Liver (tissue), 9 donors: ENCODE results near the gene FAM78B. TPM values are rescaled to one million over a fixed set of nuclear protein-coding genes. Genes with fewer than 3 reads are reported as not detected.

Source experiments
- DNase-seq: peaks from one replicate; pipeline ENCODE4 v3.0.0-alpha.2; 2017; ENCODE audit warnings: low spot score
- H3K27ac ChIP-seq, 2 donors: one replicate each; pipeline ENCODE4 v1.7.0; 2013; ENCODE audit warnings: inconsistent platforms in 2 of 2, low read length in 2 of 2, control low read depth in 1 of 2, low read depth in 1 of 2, mild to moderate bottlenecking in 1 of 2
- H3K27me3 ChIP-seq, 4 donors: one replicate each; pipeline versions ENCODE4 v1.6.1 to v1.7.0; 2013; ENCODE audit warnings: low read length in 3 of 4, inconsistent platforms in 1 of 4, mild to moderate bottlenecking in 1 of 4, moderate library complexity in 1 of 4; ENCODE audit not compliant: control insufficient read depth in 4 of 4, insufficient read depth in 4 of 4
- H3K36me3 ChIP-seq, 4 donors: one replicate each; pipeline versions ENCODE4 v1.6.1 to v1.7.0; 2013; ENCODE audit warnings: low read length in 3 of 4, mild to moderate bottlenecking in 3 of 4, low read depth in 1 of 4, moderate library complexity in 1 of 4; ENCODE audit not compliant: control insufficient read depth in 4 of 4, insufficient read depth in 3 of 4
- H3K4me1 ChIP-seq, 4 donors: one replicate each; pipeline versions ENCODE4 v1.6.1 to v1.7.0; 2013; ENCODE audit warnings: low read length in 3 of 4, mild to moderate bottlenecking in 3 of 4, moderate library complexity in 1 of 4; ENCODE audit not compliant: control insufficient read depth in 4 of 4, insufficient read depth in 4 of 4
- H3K4me3 ChIP-seq, 3 donors: one replicate each; pipeline versions ENCODE4 v1.6.1 to v1.7.0; 2013; ENCODE audit warnings: low read length in 3 of 3, control low read depth in 1 of 3, low read depth in 1 of 3, mild to moderate bottlenecking in 1 of 3
- H3K9ac ChIP-seq, 2 donors: one replicate each; pipeline ENCODE4 v1.7.0; 2013; ENCODE audit warnings: low read length in 2 of 2, mild to moderate bottlenecking in 2 of 2, moderate library complexity in 2 of 2, control low read depth in 1 of 2, low read depth in 1 of 2
- H3K9me3 ChIP-seq, 4 donors: one replicate each; pipeline versions ENCODE4 v1.6.1 to v1.7.0; 2013; ENCODE audit warnings: low read length in 3 of 4; ENCODE audit not compliant: control insufficient read depth in 4 of 4
- ATF3 ChIP-seq: IDR thresholded peaks from 2 replicates; pipeline ENCODE4 v1.6.1; 2016; ENCODE audit warnings: antibody characterized with exemption
- CTCF ChIP-seq: fragments of 150-350 bp; IDR thresholded peaks from 2 replicates; pipeline ENCODE4 v1.5.1; 2017; ENCODE audit warnings: improper control_type of control experiment, low read depth, low read length; ENCODE audit not compliant: missing input control
- EGR1 ChIP-seq, 2 donors: IDR thresholded peaks; 2 replicates each; pipeline ENCODE4 v1.6.1; 2016 to 2018; ENCODE audit warnings: antibody characterized with exemption in 2 of 2, low read depth in 2 of 2
- FOXA1 ChIP-seq: IDR thresholded peaks from 2 replicates; pipeline ENCODE4 v1.6.1; 2016; ENCODE audit warnings: antibody characterized with exemption
- FOXA2 ChIP-seq: IDR thresholded peaks from 2 replicates; pipeline ENCODE4 v1.6.1; 2016; ENCODE audit warnings: antibody characterized with exemption
- GABPA ChIP-seq, 2 donors: IDR thresholded peaks in 1 of 2; conservative IDR thresholded peaks in 1 of 2; 2 replicates each; pipeline ENCODE4 v1.6.1; 2016; ENCODE audit warnings: antibody characterized with exemption in 2 of 2, mild to moderate bottlenecking in 1 of 2, moderate library complexity in 1 of 2
- HNF4A ChIP-seq, 2 donors: conservative IDR thresholded peaks; 2 replicates each; pipeline ENCODE4 v1.6.1; 2016; ENCODE audit warnings: antibody characterized with exemption in 2 of 2, mild to moderate bottlenecking in 2 of 2
- HNF4G ChIP-seq: IDR thresholded peaks from 2 replicates; pipeline ENCODE4 v1.6.1; 2016; ENCODE audit warnings: antibody characterized with exemption
- JUND ChIP-seq, 2 donors: IDR thresholded peaks; 2 replicates each; pipeline ENCODE4 v1.6.1; 2016; ENCODE audit warnings: antibody characterized with exemption in 2 of 2
- MAX ChIP-seq: IDR thresholded peaks from 2 replicates; pipeline ENCODE4 v1.6.1; 2016; ENCODE audit warnings: antibody characterized with exemption
- NR2F2 ChIP-seq: IDR thresholded peaks from 2 replicates; pipeline ENCODE4 v1.6.1; 2016; ENCODE audit warnings: antibody characterized with exemption
- RAD21 ChIP-seq, 2 donors: IDR thresholded peaks; 2 replicates each; pipeline ENCODE4 v1.6.1; 2016; ENCODE audit warnings: antibody characterized with exemption in 2 of 2, mild to moderate bottlenecking in 2 of 2
- REST ChIP-seq: IDR thresholded peaks from 2 replicates; pipeline ENCODE4 v1.6.1; 2016; ENCODE audit warnings: antibody characterized with exemption, mild to moderate bottlenecking
- RXRA ChIP-seq, 2 donors: IDR thresholded peaks; 2 replicates each; pipeline ENCODE4 v1.6.1; 2017 to 2018; ENCODE audit warnings: antibody characterized with exemption in 2 of 2, mild to moderate bottlenecking in 1 of 2
- SP1 ChIP-seq: IDR thresholded peaks from 2 replicates; pipeline ENCODE4 v1.6.1; 2018; ENCODE audit warnings: antibody characterized with exemption, mild to moderate bottlenecking
- TAF1 ChIP-seq: conservative IDR thresholded peaks from 2 replicates; pipeline ENCODE4 v1.6.1; 2016; ENCODE audit warnings: antibody characterized with exemption, mild to moderate bottlenecking
- YY1 ChIP-seq: IDR thresholded peaks from 2 replicates; pipeline ENCODE4 v1.6.1; 2016; ENCODE audit warnings: antibody characterized with exemption, mild to moderate bottlenecking
- ZBTB33 ChIP-seq: IDR thresholded peaks from 2 replicates; pipeline ENCODE4 v1.6.1; 2016; ENCODE audit warnings: antibody characterized with exemption
- WGBS: extraction: QIAGEN DNeasy Blood & Tissue Kit; methylation state at CpG from one replicate; pipeline ENCODE4 v1.1.7; 2013; 5-methylcytosine and 5-hydroxymethylcytosine counted together
- polyA plus RNA-seq, 2 donors: library from polyadenylated mRNA; stranded (reverse) in 1 of 2; unstranded in 1 of 2; fragments of 200-250 nt in 1 of 2; fragments of >200 nt in 1 of 2; fragmentation: Nextera tagmentation in 1 of 2; extraction: Ambion mirVana in 1 of 2; gene quantifications; one replicate each; pipeline versions ENCODE4 v1.2.1 to v1.2.3, GENCODE V29; 2013 to 2015
- total RNA-seq, 2 donors: library from RNA; depleted of rRNA; stranded (reverse); fragments of >200 nt; gene quantifications; one replicate each; pipeline ENCODE4 v1.2.3, GENCODE V29; 2014
- donor health status: healthy.
- donor health status: healthy.
- donor health status: healthy.
- donor health status: healthy.
- donor health status: healthy.

Gene FAM78B
- total and polyA plus RNA-seq, 4 donors: 0.14 to 0.92 (median 0.49) TPM

- TF ChIP-seq TAF1 (no peak), ATF3 (no peak), NR2F2 (peak; percentile 13), YY1 (peak; percentile 26), SP1 (no peak), REST (no peak), CTCF (no peak), JUND (IDR thresholded peaks at IDR 0.05) (no peak), FOXA1 (no peak), HNF4G (no peak), EGR1 (IDR thresholded peaks at IDR 0.05; ENCODE audit: low read depth in 2 of 2) (no peak), HNF4A (conservative IDR thresholded peaks at IDR 0.05) (peak in 1 of 2 donors; percentile 35), MAX (peak; percentile 11), RXRA (IDR thresholded peaks at IDR 0.05) (peak in 1 of 2 donors; percentile 27)
- H3K36me3 ChIP-seq: no peaks in the 10 kb centered on the region
- DNase-seq: no peak
- no peak overlapping the region for H3K4me3 ChIP-seq
- no peak overlapping the region for H3K27ac ChIP-seq
- no peak overlapping the region for H3K9ac ChIP-seq
- peaks cover 4 to 11% (median 7%) of the 10 kb centered on the region in 4 donors for H3K4me1 ChIP-seq
- no peaks in the 10 kb centered on the region for H3K9me3 ChIP-seq
- 53% methylated on average over 11 of the region's 11 CpGs for whole genome bisulfite sequencing
- H3K27me3 ChIP-seq: no peaks in the 10 kb centered on the region
These were observed 134.0 kb downstream of the FAM78B start for GRCh38 chr1:166032572-166033371.

- Histone ChIP-seq H3K27ac (no peak overlapping the region), H3K4me3 (no peak overlapping the region), H3K9ac (no peak overlapping the region), H3K9me3 (no peaks in the 10 kb centered on the region), H3K27me3 (no peaks in the 10 kb centered on the region), H3K36me3 (no peaks in the 10 kb centered on the region), H3K4me1 (peaks cover 4 to 11% (median 7%) of the 10 kb centered on the region in 4 donors)
- DNase-seq: no peak
- 95% methylated on average over 1 of the region's 1 CpG for WGBS
- TF ChIP-seq REST: no peak
- no peak for TF ChIP-seq FOXA1
- no peak for TF ChIP-seq RAD21 (IDR thresholded peaks at IDR 0.05)
- TF ChIP-seq FOXA2: no peak
- TF ChIP-seq ZBTB33: no peak
- TF ChIP-seq SP1: no peak
- TF ChIP-seq RXRA (IDR thresholded peaks at IDR 0.05): no peak
- TF ChIP-seq GABPA (IDR thresholded peaks at IDR 0.05 in 1 of 2, conservative IDR thresholded peaks at IDR 0.05 in 1 of 2): no peak
- no peak for TF ChIP-seq HNF4G
- TF ChIP-seq YY1: no peak
- no peak for TF ChIP-seq HNF4A (conservative IDR thresholded peaks at IDR 0.05)
- no peak for TF ChIP-seq JUND (IDR thresholded peaks at IDR 0.05)
- no peak for TF ChIP-seq NR2F2
- TF ChIP-seq EGR1 (IDR thresholded peaks at IDR 0.05; ENCODE audit: low read depth in 2 of 2): no peak
- TF ChIP-seq MAX: no peak
These were observed 134.7 kb downstream of the FAM78B start for GRCh38 chr1:166031932-166032571.
